Fibroblast of skin of scalp (primary cell): ENCODE measurements around the gene IFT74.

Experiments
- DNase-seq: peaks from one replicate; pipeline ENCODE4 v3.0.0-alpha.2; 2013

The IFT74 gene

DNA sequence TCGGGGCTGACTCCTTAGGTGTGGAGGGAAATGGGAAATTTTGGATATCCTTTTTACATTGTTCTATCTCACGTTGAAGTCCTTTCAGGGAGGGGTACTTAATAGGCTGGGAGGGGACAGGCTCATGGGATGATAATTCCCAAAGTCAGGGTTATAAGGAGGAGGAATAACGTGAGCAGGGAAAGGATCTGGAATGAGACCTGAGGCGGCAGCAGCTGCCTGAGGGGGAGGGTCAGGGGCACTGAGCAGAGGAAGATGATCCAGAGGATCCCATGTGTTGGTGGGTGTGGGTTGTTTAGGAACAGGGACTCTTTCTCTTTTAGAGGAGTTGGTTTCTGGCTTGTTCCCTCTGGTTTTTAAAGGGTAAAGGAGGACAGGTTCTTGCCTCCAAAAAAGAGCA, 18.7 kb downstream of the IFT74 start:
- no peak for DNase-seq

DNA sequence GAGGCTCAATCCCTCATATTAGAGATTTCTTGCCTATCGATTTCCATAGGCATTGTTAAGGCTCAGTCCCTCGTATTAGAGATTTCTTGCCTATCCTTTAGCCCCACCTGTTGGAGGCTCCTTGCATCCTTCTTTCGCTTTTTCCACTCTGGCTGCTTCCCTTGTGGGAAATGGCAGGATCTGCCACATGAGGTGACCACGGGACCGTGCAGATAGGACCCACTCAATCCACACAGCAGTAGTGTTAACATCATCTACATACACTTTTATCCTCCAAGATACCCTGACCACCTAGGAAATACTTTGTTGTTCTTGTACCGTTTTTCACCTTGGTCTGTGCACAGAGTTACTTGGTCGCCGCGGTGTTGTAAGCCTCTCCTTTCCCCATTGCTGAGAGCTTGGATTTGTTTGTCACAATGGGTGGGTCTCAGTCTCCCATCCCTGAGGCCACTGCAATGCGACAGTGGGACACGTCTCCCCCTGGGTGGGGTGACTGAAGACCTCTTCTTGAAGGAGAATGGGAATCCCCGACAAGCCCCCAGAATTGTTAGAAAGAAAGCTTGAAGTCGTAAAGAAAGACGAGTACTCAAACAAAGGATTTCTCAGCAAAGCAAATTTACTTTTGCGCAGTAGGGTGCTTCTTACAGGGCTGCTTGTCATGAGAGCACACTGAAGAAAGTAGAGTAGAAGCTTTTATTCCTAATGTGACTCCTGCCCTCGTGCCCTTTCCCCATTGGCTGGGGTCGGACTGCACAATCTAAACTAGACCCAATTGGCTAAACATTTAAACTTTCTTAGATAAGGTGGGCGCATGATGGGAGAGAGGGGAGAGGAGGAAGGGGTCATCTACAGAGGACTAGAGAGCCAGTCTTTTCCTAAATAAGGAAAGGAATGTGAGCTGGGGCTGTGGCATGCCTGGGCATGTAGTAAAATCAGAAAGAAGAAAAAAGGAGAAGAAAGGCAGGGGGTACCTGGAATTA, 19.8 kb downstream of the IFT74 start:
- DNase-seq, result peak; percentile 54

DNA sequence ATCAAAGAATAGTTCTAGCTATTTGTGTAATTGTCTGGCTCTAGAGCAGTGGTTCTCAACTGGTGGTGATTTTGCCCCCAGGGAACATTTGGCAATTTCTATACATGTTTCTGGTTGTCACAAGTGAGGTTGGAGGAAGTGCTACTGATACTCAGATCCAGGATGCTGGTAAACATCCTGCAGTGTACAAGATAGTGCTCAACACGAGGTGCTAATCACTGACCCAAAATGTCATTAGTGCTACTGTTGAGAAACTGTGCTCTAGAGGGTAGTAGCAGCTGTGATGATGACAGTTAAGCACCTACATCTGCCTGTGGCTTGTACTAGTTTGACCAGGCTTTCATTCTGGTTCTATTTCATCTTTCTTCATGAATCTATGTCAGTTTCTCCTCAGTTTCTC, 27.1 kb downstream of the IFT74 start:
- DNase-seq, result no peak

DNA sequence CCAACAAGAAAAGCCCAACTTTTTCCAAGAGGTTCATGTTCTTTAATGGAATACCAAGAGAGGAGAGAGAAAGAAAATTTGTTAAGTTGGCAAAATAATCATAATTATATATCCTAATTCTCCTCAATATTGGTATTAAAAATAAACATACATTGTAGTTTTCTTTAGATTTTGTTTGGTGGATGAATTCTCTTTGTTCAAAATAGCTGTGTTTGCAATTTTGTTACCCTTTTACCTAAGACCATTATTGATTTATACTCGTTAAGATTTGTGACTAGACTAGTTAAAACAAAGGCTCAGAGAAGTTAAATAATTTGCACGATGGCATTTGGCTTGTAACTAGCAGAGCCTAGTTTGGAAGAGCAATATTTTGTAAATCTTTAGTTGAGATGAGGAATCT, 39.6 kb downstream of the IFT74 start:
- no peak for DNase-seq

DNA sequence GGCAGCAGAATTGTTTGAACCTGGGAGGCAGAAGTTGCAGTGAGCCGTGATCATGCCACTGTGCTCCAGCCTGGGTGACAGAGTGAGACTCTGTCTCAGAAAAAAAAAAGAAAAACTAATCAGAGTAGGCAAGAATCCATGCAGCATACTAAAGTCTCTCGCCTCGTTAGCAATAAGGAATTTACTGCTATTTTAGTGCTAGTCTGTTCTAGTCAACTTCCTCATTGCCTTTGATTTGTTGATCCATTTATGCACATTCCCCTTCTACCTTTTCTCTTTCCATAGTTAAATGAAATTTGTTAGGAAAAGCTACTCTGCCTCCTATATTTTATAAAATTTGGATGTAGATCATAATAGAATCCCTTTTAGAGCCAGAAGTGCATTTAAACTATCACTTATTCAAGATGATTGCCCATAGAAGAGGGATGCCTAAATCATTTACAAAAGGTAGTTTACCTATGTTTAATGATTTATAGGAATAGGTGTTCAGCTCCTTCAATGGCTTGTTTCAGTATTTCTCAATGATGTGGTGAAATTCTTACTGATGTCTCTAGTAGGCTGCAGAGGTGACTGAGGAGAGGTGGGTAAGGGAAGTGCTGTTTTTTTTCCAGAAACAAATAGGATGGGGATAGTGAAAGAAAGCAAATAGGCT, 47.3 kb downstream of the IFT74 start:
- DNase-seq, result no peak

DNA sequence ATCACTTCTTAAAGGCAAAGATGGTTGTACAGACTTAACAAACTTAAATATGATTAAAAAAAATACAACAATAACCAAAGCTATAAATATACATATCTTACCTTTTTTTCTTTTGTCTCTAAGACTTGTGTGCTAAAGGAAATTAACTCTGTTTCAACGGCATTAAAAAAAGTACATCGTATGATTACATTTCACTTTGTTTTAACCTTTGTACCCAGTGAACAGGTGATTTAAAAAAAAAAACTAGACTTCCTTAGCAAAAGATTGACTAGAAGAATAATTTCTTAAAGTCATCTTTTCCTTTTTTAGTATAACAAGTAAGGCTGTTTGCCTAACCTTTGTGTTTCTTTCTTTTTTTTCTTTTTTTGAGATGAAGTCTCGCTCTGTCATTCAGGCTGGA, 49.3 kb downstream of the IFT74 start, which contains the start of gene LRRC19:
TSS of gene LRRC19 (minus strand) at position 182 of the 400 bp plus-strand sequence. CDS start 5,978 bp downstream, outside the sequence.
- no peak for DNase-seq

DNA sequence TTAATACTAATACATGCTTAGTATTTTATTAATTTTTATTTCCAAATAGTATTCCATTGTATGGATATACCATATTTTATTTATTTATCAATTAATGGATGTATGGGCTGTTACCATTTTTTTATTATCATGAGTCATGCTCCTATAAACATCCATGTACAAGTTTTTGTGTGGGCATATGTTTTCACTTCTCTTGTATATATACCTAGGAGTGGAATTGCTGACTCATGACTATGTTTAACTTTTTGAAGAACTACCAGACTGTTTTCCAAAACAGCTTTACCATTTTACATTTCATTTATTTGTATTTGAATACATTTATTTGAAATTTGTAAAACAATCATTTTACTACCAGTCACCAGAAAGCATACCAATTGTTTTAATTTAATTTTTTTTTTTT, 63.4 kb downstream of the IFT74 start:
- DNase-seq, result no peak

DNA sequence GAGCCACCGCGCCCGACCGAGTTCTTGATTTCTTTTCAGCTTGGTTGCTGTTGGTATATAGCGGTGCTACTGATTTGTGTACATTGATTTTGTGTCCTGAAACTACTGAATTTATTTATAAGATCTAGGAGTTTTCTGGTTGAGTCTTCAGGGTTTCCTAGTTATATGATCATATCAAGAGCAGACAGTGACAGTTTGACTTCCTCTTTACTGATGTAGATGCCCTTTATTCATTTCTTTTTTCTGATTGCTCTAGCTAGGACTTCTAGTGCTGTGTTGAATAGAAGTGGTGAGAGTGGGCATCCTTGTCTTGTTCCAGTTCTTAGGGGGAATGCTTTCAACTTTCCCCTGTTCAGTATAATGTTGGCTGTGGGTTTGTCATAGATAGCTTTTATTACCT, 66.7 kb downstream of the IFT74 start:
- no peak for DNase-seq

DNA sequence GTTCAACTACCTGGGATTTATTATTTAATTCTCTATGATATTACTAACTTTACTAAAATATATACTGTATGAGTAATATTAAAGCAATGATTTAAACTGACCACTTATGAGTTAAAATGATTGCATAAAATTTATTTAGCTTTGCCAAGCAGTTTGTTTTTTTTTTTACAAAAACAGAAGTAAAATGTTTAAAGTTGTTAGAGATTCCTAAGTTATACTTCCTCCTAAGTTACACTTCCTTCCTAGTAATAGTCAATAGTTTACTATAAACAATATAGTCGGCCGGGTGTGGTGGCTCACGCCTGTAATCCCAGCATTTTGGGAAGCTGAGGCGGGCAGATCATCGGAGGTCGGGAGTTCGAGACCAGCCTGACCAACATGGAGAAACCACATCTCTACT, 73.0 kb downstream of the IFT74 start:
- no peak for DNase-seq

DNA sequence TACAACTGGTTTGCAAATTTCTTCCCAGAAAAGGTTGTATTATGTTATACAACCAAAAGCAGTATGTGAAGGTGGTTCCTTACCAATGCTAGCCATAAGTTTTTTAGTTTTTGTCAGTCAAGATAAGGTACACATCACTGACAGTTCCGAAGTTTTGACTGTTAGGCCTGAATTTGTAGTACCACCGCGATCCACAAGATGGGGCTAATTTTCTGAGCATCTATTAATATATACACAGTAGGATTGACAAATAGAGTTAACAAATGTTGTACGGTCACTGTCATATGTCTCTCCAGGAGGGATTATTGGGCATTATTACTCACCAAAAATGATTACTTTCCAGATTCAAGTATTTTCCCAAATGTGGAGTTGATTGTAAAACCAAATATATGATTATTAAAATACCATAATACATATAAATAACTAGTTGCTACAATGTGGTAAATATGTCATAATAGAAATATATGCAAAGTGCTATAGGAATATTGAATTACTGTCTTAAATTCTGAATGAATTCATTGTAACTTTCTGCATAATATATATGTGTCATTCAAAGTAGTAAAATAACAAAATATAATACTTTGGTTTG, 77.7 kb downstream of the IFT74 start:
- peak; percentile 51 for DNase-seq

DNA sequence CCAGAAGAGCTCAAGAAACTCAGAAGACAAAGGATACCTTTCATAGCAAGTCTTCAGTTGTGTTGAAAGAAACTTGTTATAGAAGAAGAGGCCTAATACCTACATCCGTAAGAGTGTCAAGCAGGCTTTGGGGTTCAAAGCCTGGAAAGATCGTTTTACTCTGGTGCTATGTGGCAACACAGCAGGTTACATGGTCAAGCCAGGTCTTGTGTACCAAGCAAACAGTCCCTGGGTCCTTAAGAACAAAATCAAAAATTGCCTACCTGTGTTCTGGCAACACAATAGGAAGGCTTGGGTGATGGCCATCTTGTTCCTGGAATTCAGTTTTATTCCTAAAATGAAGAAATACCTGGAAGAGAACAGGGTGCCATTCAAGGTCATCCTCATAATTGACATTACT, 81.3 kb downstream of the IFT74 start:
- no peak for DNase-seq

DNA sequence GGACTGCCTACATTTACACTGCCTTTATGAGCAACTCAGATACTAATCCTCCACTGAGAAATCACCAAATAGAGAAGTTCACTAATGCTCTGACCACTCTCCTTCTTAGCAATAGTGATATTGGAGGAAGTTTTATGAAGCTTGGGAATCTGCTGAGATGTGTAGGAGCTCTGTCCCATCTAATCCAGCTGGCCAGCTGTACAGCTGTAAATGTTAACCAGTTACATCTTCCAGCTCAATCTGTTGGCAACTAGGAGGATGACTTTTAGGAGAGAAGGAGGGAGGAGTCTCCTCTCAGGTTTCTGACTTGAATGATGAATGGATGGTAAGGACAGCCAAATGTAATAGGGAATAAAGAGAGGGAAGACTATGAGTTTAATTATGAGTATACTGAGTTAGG, 85.5 kb downstream of the IFT74 start:
- no peak for DNase-seq

DNA sequence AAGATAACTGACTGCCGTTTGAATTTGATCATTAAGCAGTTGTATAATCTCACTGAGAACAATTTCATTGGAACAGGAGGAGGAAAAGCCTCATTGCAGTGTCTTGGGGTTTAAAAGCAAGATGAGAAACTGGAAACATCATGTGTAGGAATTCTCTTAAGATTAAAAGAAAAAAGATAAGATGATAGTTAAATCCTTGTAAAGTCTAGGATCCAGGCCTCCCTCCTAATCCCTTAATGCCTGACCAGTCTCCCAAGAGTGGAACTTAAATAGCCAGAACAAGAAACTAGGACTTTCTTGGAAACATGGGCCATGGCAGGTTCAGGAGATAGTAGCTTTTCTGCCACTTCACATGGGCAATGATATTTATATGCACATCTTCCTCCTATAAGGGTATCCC, 86.3 kb downstream of the IFT74 start:
- no peak for DNase-seq

DNA sequence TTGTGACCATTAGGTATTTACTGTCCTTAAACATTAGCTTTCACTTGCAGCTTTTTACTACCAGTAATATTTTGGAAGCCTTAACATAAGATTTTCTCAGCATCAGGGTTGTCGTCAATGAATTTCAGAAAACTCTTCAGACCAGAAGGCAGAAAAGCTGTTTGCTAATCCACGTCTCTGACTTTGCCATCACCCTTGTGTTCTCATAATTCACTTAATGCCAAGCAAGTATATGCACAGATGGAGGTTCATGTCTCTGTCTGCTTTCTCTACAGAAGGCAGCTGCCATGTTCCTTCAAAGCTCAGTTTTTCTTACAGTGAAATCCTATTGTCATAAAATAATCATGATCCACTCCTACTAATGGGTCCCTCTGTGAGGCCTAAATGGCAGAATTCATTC, 87.0 kb downstream of the IFT74 start:
- no peak for DNase-seq

DNA sequence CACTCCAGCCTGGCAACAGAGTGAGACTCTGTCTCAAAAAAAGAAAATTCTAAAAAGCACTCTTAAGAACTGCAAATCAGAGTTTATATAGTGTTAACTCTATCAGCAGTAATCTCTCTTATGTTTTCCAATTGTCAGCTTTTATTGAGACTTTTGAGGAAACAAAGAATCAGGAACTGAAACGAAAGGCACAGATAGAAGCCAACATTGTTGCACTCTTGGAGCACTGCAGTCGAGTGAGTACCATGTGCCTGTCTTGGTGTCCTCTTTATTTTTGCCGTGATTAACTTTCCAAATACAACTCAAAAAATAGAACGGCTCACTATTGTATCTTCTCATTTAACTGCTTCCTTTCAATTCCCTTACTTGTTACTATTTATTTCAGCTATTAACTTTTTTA, 90.9 kb downstream of the IFT74 start:
- no peak for DNase-seq

DNA sequence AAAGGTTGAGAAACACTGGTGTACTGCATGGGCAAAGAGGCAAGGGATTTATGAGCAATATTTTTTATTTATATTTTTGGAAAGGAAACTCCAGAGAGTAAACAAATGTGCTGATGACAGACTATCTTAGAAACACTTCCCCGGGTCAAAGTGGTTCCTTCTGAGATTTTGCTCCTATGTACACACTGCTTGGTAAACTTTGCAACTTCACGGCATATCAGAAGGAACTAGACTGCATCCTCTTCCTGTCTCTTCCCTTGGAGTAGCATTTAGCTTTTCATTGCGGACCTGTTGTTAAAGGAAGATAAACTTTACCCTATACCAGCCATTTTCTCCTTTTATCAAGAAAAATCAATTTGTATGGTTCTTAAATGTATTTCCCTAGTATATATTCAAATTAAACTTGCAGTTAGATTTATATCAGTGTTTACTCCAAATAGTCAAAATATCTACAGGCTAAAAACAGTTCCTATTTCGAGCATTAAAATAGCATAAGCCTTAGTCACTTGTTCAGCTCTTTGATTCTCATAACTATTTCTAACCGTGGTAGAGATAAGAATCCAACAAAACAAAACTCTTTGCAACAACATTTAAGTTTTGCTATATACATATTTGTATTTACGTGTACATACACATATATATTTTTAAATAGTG, 97.3 kb downstream of the IFT74 start:
- DNase-seq, result no peak

DNA sequence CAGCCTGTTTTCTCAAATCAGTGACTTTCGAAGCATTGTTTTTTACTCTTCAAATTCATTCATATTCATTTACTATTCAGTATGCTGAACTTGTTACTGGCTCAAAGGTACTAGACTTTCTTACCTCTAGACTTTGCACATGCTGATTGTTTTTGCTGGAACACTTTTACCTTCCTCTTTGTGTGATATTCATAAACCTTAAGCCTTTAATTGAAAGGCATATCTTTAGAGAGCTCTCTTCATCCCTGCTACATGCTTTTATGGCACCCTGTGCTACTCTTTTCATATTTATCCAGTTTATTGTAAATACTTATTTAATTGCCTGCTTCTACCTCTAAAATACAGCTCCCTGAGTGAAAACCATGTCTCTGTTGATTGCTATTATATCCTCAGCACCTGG, 97.9 kb downstream of the IFT74 start:
- DNase-seq, result no peak

DNA sequence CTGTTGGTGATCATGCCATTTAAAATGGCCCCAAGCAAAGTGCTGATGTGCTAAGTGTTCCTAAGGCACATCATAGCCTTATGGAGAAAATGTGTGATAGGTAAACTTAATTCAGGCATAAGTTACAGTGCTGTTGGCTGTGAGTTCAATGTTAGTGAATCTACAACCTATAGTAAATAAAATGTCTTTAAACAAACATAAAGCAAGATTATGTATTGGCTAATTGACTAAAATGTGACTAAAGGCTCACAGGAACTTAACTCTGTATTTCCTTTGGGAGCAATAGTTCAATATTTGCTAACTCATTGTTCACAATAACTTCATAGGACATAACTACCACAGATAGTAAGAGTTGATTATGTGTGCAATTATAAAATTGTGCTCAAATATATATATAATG, 98.6 kb downstream of the IFT74 start:
- no peak for DNase-seq

DNA sequence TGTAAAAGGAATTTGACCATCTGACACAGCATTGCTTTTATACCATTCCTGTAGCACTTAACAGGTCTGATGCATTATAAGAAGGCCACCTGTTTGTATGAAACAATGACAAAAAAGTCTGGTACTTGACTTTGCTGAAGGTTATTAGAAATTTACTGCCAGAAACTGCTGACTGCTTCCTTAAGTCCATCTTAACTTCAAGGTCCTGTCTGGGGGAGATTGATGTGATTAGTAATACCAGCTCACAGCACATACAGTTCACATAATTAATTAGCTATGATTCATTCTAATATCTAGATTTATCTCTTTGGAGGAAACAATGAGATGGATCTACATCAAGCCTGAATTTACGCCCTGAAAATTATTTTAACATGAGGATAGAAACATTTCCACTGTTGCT, 103.2 kb downstream of the IFT74 start:
- no peak for DNase-seq

DNA sequence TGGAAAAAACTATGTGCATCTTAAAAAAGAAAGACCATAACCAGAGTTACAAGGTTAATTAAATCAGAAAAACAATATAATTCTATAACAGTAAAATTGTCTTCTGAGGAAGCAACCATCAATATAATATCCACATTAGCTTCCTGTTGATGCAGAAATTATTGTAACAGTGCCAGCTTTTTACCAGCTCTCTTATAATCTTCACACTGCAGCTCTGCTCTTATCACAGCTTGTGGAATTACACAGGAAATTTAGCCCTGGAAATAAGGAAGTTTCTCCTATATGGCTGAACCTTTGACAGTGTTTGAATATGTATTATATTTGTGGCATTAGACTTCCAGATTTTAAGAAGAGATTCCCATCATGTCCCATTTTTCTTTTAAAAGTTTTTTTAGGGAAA, 103.7 kb downstream of the IFT74 start:
- no peak for DNase-seq

DNA sequence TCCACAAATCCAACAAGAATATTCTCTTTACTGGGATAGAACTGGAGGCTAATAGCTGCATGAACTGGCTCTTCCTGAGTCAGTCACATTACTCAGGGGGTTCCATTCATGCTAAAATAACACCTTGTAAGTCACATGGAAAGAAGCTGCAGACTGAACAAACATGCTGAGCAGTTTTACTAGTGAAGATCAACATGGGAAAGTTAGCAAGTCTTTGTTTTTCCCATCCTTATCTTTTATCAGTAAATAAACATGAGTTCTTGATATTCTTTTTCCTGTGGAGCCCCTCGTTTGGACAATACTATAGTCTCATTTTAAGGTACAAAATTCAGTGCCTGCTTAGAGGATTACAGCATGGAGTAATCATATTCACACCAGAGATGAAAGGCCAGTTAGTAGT, 109.1 kb downstream of the IFT74 start:
- no peak for DNase-seq

DNA sequence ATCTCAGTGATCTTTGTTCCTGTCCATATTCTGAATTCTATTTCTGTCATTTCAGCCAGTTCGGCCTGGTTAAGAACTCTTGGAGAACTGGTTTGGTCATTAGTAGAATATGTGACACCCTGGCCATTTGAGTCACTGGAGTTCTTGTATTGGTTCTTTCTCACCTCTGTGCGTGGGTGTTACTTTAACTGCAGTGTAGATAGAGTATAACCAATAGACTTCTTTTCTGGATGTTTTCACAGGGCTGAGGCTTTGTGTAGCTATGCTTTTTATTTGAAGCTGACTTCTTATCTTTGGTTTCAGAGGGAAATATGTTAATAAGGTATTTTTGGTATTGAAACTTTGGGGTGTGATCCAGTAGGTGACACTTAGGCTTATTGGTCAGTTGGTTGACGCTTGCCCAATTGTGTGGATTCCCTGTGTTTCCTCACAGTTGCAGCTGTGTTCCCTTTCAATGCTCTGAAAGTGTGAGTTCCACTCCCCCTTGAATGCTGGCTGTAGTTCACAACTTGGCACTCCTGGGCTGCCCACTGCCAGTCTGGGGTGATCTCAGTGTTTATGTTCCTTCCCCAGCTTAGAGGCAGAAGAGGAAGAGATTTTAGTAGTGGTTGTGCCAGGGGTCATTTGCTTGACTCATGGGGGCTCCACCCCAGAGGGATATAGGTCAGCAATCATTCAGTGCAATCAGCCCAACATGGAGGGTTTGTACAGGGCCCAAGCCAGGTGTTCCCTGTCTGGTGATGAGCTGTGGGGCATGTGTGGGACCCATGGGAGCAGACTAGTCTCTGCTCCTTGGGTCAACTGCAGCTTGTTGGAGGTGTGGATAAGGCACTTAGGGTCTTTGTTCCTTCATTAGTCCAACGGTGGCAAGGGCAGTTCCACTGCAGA, 117.9 kb downstream of the IFT74 start:
- no peak for DNase-seq
